Measurements from ENCODE around the gene BCLAF1.
"Not testable (repeated sequence)": the region's sequence is repeated elsewhere in the genome, so short reads cannot be mapped to it uniquely, and the experiment has no call there.

BCLAF1 gene

GRCh38 chr6:136249336-136249735 lies 40.3 kb downstream of the BCLAF1 start:
- DNase-seq, result no peak

GRCh38 chr6:136244061-136244616 lies 45.5 kb downstream of the BCLAF1 start:
- no peak for DNase-seq

GRCh38 chr6:136236466-136237293 lies 53.0 kb downstream of the BCLAF1 start:
- DNase-seq, result no peak

- DNase-seq, result no peak
Observed at GRCh38 chr6:136235233-136235564, 54.4 kb downstream of the BCLAF1 start.

GRCh38 chr6:136232701-136233100 lies 56.9 kb downstream of the BCLAF1 start:
- no peak for DNase-seq

- no peak for DNase-seq
Observed at GRCh38 chr6:136230219-136230853, 59.3 kb downstream of the BCLAF1 start.

- DNase-seq, result no peak
Observed at GRCh38 chr6:136228814-136229213, 60.8 kb downstream of the BCLAF1 start.

GRCh38 chr6:136226674-136227377 lies 62.8 kb downstream of the BCLAF1 start:
- DNase-seq, result no peak

- DNase-seq, result peak; percentile 19 to 43
Observed at GRCh38 chr6:136226027-136226673, 63.5 kb downstream of the BCLAF1 start.

- peak; percentile 16 to 33 for DNase-seq
Observed at GRCh38 chr6:136225496-136225895, 64.2 kb downstream of the BCLAF1 start.

GRCh38 chr6:136224974-136225373 lies 64.7 kb downstream of the BCLAF1 start:
- DNase-seq, result not testable (repeated sequence)

- DNase-seq, result no peak
Observed at GRCh38 chr6:136216503-136217401, 72.9 kb downstream of the BCLAF1 start.

GRCh38 chr6:136213853-136214252 lies 75.8 kb downstream of the BCLAF1 start:
- DNase-seq, result no peak

GRCh38 chr6:136213012-136213539 lies 76.6 kb downstream of the BCLAF1 start:
- DNase-seq, result no peak

- no peak for DNase-seq
Observed at GRCh38 chr6:136212608-136213007, 77.0 kb downstream of the BCLAF1 start.

- DNase-seq, result no peak
Observed at GRCh38 chr6:136210398-136211165, 79.1 kb downstream of the BCLAF1 start.

GRCh38 chr6:136209496-136209895 lies 80.2 kb downstream of the BCLAF1 start:
- no peak for DNase-seq

- DNase-seq, result no peak
Observed at GRCh38 chr6:136208783-136209182, 80.9 kb downstream of the BCLAF1 start.
